WTC11 (cell line): ENCODE measurements around the gene ST8SIA1. TPM values are rescaled to one million over a fixed set of nuclear protein-coding genes. Genes with fewer than 3 reads are reported as not detected.

Experiments used
- ATAC-seq: fragments of 200-7000 bp; cut with Tn5 transposase; 2 replicates; pipeline ENCODE4 v1.10.0; 2021; ENCODE audit warnings: mild to moderate bottlenecking, moderate library complexity
- CTCF ChIA-PET: fragments of 300-600 bp; sonication (Branson Sonifier 250); formaldehyde crosslinking; loops from one replicate; lab custom pipeline; 2021; ENCODE audit warnings: antibody characterized with exemption; lab: Charles Lee
- POLR2A ChIA-PET: fragments of 350-600 bp; sonication (Branson Sonifier 250); formaldehyde crosslinking; loops from one replicate; lab custom pipeline; 2021; ENCODE audit warnings: antibody characterized with exemption; lab: Charles Lee
- DNase-seq: peaks from one replicate; pipeline ENCODE4 v3.0.0; 2021; ENCODE audit warnings: low spot score
- H3K27ac Mint-ChIP-seq: 2 replicates; pipeline ENCODE4 v1.8.0; 2021; ENCODE audit warnings: mixed read lengths
- H3K27me3 Mint-ChIP-seq: 2 replicates; pipeline ENCODE4 v1.8.0; 2021; ENCODE audit warnings: low read depth, mild to moderate bottlenecking, moderate library complexity, mixed read lengths
- H3K36me3 Mint-ChIP-seq: 2 replicates; pipeline ENCODE4 v1.8.0; 2021; ENCODE audit warnings: mixed read lengths
- H3K4me1 Mint-ChIP-seq: 2 replicates; pipeline ENCODE4 v1.8.0; 2022; ENCODE audit warnings: mixed read lengths
- H3K4me3 Mint-ChIP-seq: 2 replicates; pipeline ENCODE4 v1.8.0; 2021; ENCODE audit warnings: mild to moderate bottlenecking, moderate library complexity, mixed read lengths
- H3K9me3 Mint-ChIP-seq: 2 replicates; pipeline ENCODE4 v1.8.0; 2021; ENCODE audit warnings: mixed read lengths
- CREB1 ChIP-seq: sonication (generic); formaldehyde crosslinking; IDR thresholded peaks from 2 replicates; pipeline ENCODE4 v1.8.0; 2023; ENCODE audit warnings: mild to moderate bottlenecking, missing genetic modification reagents
- EMX1 ChIP-seq: fragments of 250-450 bp; sonication (Bioruptor Pico); IDR thresholded peaks from 2 replicates; pipeline ENCODE4 v1.8.0; 2021; ENCODE audit warnings: mild to moderate bottlenecking
- FOXJ3 ChIP-seq: sonication (generic); formaldehyde crosslinking; IDR thresholded peaks from 2 replicates; pipeline ENCODE4 v1.9.0; 2021; ENCODE audit warnings: missing genetic modification reagents, mild to moderate bottlenecking, borderline replicate concordance
- FOXK1 ChIP-seq: sonication (generic); formaldehyde crosslinking; IDR thresholded peaks from 2 replicates; pipeline ENCODE4 v1.8.0; 2022; ENCODE audit warnings: mild to moderate bottlenecking, moderate library complexity, missing genetic modification reagents
- FOXP1 ChIP-seq: sonication (generic); formaldehyde crosslinking; IDR thresholded peaks from 2 replicates; pipeline ENCODE4 v1.8.0; 2022; ENCODE audit warnings: missing genetic modification reagents, mild to moderate bottlenecking, moderate library complexity, borderline replicate concordance
- GRHL2 ChIP-seq: fragments of 250-450 bp; sonication (Bioruptor Pico); IDR thresholded peaks from 2 replicates; pipeline ENCODE4 v1.8.0; 2022; ENCODE audit warnings: mild to moderate bottlenecking, moderate library complexity; ENCODE audit not compliant: insufficient replicate concordance, severe bottlenecking
- GTF2I ChIP-seq: fragments of 250-450 bp; sonication (Bioruptor Pico); conservative IDR thresholded peaks from 2 replicates; pipeline ENCODE4 v1.4.0; 2021; ENCODE audit warnings: mild to moderate bottlenecking
- KAT7 ChIP-seq: sonication (generic); formaldehyde crosslinking; IDR thresholded peaks from 2 replicates; pipeline ENCODE4 v1.8.1; 2023; ENCODE audit warnings: missing genetic modification reagents, mild to moderate bottlenecking, borderline replicate concordance
- NFYB ChIP-seq: sonication (generic); formaldehyde crosslinking; conservative IDR thresholded peaks from 2 replicates; pipeline ENCODE4 v1.8.0; 2022; ENCODE audit warnings: low read depth, missing genetic modification reagents
- TP53 ChIP-seq: sonication (generic); formaldehyde crosslinking; IDR thresholded peaks from 2 replicates; pipeline ENCODE4 v1.8.1; 2023; ENCODE audit warnings: mild to moderate bottlenecking, missing genetic modification reagents
- ZNF416 ChIP-seq: fragments of 250-450 bp; sonication (Bioruptor Pico); IDR thresholded peaks from 2 replicates; pipeline ENCODE4 v1.9.0; 2021; ENCODE audit warnings: mild to moderate bottlenecking, inconsistent platforms
- total RNA-seq: library from RNA; stranded (reverse); gene quantifications from 3 replicates; pipeline ENCODE4 v1.2.3, GENCODE V29; 2021
- TF ChIP-seq, protein P1 (sequence below): fragments of 250-450 bp; sonication (Bioruptor Pico); IDR thresholded peaks from 2 replicates; pipeline ENCODE4 v1.9.0; 2021; ENCODE audit warnings: moderate library complexity, mild to moderate bottlenecking, inconsistent platforms, borderline replicate concordance
- TF ChIP-seq, protein P2 (sequence below): fragments of 250-450 bp; sonication (Bioruptor Pico); IDR thresholded peaks from 2 replicates; pipeline ENCODE4 v1.9.0; 2021; ENCODE audit warnings: mild to moderate bottlenecking
- TF ChIP-seq, protein P3 (sequence below): fragments of 250-450 bp; sonication (Bioruptor Pico); IDR thresholded peaks from 2 replicates; pipeline ENCODE4 v1.9.0; 2021; ENCODE audit warnings: mild to moderate bottlenecking, borderline replicate concordance
- TF ChIP-seq, protein P4 (sequence below): sonication (generic); formaldehyde crosslinking; IDR thresholded peaks from 2 replicates; pipeline ENCODE4 v1.8.0; 2022; ENCODE audit warnings: mild to moderate bottlenecking, missing genetic modification reagents
- TF ChIP-seq, protein P5 (sequence below): fragments of 250-450 bp; sonication (Bioruptor Pico); conservative IDR thresholded peaks from 2 replicates; pipeline ENCODE4 v1.9.0; 2021; ENCODE audit warnings: mild to moderate bottlenecking

ST8SIA1 gene
- total RNA-seq, 1 experiment from 2014 or later = 2.3 TPM

DNA sequence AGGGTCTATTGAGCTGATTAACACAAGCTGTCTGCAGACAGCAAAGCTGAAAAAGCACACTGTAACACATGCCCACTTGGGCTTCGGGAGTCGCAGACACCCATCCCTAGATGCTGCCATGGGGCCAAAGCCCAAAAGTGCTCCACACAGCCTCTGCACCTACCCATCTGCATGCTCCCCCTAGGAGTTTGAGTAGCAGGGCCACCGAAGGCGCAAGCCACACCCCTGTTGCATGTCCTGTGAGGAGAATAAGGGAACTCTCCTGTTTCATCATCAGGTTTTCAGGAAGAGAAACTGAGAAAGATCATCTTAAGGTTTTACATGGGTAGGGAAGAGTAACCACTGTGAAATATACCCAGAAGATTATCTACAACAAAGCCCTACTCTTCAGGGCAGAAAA lies 5.6 kb upstream of the ST8SIA1 start:
- ATAC-seq = no peak
- ChIA-PET POLR2A (no interaction called here), CTCF (interaction anchor here (1.4 kb wide), 1 partner anchor 103 kb away, joined by 4 read pairs; no protein-coding TSS in a partner anchor)
- no peaks in the 10 kb centered on the region for H3K36me3 Mint-ChIP-seq
- no peak overlapping the region for H3K27ac Mint-ChIP-seq
- H3K27me3 Mint-ChIP-seq = peaks cover 11% of the 10 kb centered on the region
- H3K9me3 Mint-ChIP-seq = peaks cover 25% of the 10 kb centered on the region
- H3K4me3 Mint-ChIP-seq = no peak overlapping the region
- H3K4me1 Mint-ChIP-seq = peaks cover 8% of the 10 kb centered on the region
- TF ChIP-seq EMX1 = no peak
- TF ChIP-seq TP53 = no peak
- TF ChIP-seq NFYB (CRISPR knock-in tag) = no peak
- no peak for TF ChIP-seq GRHL2
- no peak for TF ChIP-seq ZNF416 (CRISPR knock-in tag)
- TF ChIP-seq, protein P1, sequence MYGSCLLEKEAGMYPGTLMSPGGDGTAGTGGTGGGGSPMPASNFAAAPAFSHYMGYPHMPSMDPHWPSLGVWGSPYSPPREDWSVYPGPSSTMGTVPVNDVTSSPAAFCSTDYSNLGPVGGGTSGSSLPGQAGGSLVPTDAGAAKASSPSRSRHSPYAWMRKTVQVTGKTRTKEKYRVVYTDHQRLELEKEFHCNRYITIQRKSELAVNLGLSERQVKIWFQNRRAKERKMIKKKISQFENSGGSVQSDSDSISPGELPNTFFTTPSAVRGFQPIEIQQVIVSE (CRISPR knock-in tag) = no peak
- TF ChIP-seq, protein P2, sequence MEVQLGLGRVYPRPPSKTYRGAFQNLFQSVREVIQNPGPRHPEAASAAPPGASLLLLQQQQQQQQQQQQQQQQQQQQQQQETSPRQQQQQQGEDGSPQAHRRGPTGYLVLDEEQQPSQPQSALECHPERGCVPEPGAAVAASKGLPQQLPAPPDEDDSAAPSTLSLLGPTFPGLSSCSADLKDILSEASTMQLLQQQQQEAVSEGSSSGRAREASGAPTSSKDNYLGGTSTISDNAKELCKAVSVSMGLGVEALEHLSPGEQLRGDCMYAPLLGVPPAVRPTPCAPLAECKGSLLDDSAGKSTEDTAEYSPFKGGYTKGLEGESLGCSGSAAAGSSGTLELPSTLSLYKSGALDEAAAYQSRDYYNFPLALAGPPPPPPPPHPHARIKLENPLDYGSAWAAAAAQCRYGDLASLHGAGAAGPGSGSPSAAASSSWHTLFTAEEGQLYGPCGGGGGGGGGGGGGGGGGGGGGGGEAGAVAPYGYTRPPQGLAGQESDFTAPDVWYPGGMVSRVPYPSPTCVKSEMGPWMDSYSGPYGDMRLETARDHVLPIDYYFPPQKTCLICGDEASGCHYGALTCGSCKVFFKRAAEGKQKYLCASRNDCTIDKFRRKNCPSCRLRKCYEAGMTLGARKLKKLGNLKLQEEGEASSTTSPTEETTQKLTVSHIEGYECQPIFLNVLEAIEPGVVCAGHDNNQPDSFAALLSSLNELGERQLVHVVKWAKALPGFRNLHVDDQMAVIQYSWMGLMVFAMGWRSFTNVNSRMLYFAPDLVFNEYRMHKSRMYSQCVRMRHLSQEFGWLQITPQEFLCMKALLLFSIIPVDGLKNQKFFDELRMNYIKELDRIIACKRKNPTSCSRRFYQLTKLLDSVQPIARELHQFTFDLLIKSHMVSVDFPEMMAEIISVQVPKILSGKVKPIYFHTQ (CRISPR knock-in tag) = no peak
- no peak for DNase-seq

DNA sequence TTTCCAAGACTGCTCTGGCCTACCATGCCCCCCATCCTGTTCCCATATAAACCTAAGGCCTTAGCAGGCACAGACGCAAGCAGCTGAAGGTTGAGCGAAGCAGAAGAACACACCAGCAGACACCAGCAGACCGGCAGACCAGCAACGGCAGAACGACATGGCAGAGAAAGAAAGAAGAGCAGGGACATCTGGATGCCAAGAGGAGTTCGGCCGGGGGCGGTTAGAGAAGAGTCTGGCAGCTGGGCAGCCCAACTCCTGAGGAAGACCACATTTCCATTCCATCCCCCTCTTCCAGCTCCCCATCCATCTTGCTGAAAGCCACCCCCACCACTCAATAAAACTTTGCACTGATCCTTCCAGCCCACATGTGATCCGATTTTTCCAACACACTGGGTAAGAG lies 5.2 kb upstream of the ST8SIA1 start:
- Mint-ChIP-seq H3K27me3 (peaks cover 15% of the 10 kb centered on the region), H3K36me3 (no peaks in the 10 kb centered on the region), H3K9me3 (peaks cover 25% of the 10 kb centered on the region), H3K4me1 (peaks cover 8% of the 10 kb centered on the region), H3K27ac (no peak overlapping the region), H3K4me3 (no peak overlapping the region)
- no peak for ATAC-seq
- no peak for DNase-seq
- CTCF ChIA-PET = interaction anchor here (1.4 kb wide), 1 partner anchor 104 kb away, joined by 4 read pairs; no protein-coding TSS in a partner anchor
- TF ChIP-seq FOXP1 (CRISPR knock-in tag) = no peak
- TF ChIP-seq, protein P3, sequence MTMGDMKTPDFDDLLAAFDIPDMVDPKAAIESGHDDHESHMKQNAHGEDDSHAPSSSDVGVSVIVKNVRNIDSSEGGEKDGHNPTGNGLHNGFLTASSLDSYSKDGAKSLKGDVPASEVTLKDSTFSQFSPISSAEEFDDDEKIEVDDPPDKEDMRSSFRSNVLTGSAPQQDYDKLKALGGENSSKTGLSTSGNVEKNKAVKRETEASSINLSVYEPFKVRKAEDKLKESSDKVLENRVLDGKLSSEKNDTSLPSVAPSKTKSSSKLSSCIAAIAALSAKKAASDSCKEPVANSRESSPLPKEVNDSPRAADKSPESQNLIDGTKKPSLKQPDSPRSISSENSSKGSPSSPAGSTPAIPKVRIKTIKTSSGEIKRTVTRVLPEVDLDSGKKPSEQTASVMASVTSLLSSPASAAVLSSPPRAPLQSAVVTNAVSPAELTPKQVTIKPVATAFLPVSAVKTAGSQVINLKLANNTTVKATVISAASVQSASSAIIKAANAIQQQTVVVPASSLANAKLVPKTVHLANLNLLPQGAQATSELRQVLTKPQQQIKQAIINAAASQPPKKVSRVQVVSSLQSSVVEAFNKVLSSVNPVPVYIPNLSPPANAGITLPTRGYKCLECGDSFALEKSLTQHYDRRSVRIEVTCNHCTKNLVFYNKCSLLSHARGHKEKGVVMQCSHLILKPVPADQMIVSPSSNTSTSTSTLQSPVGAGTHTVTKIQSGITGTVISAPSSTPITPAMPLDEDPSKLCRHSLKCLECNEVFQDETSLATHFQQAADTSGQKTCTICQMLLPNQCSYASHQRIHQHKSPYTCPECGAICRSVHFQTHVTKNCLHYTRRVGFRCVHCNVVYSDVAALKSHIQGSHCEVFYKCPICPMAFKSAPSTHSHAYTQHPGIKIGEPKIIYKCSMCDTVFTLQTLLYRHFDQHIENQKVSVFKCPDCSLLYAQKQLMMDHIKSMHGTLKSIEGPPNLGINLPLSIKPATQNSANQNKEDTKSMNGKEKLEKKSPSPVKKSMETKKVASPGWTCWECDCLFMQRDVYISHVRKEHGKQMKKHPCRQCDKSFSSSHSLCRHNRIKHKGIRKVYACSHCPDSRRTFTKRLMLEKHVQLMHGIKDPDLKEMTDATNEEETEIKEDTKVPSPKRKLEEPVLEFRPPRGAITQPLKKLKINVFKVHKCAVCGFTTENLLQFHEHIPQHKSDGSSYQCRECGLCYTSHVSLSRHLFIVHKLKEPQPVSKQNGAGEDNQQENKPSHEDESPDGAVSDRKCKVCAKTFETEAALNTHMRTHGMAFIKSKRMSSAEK (CRISPR knock-in tag) = no peak
- TF ChIP-seq KAT7 (CRISPR knock-in tag) = no peak
- TF ChIP-seq CREB1 = no peak
- no peak for TF ChIP-seq GTF2I (CRISPR knock-in tag)
- TF ChIP-seq, protein P4, sequence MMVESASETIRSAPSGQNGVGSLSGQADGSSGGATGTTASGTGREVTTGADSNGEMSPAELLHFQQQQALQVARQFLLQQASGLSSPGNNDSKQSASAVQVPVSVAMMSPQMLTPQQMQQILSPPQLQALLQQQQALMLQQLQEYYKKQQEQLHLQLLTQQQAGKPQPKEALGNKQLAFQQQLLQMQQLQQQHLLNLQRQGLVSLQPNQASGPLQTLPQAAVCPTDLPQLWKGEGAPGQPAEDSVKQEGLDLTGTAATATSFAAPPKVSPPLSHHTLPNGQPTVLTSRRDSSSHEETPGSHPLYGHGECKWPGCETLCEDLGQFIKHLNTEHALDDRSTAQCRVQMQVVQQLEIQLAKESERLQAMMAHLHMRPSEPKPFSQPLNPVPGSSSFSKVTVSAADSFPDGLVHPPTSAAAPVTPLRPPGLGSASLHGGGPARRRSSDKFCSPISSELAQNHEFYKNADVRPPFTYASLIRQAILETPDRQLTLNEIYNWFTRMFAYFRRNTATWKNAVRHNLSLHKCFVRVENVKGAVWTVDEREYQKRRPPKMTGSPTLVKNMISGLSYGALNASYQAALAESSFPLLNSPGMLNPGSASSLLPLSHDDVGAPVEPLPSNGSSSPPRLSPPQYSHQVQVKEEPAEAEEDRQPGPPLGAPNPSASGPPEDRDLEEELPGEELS (CRISPR knock-in tag) = no peak
- TF ChIP-seq, protein P5, sequence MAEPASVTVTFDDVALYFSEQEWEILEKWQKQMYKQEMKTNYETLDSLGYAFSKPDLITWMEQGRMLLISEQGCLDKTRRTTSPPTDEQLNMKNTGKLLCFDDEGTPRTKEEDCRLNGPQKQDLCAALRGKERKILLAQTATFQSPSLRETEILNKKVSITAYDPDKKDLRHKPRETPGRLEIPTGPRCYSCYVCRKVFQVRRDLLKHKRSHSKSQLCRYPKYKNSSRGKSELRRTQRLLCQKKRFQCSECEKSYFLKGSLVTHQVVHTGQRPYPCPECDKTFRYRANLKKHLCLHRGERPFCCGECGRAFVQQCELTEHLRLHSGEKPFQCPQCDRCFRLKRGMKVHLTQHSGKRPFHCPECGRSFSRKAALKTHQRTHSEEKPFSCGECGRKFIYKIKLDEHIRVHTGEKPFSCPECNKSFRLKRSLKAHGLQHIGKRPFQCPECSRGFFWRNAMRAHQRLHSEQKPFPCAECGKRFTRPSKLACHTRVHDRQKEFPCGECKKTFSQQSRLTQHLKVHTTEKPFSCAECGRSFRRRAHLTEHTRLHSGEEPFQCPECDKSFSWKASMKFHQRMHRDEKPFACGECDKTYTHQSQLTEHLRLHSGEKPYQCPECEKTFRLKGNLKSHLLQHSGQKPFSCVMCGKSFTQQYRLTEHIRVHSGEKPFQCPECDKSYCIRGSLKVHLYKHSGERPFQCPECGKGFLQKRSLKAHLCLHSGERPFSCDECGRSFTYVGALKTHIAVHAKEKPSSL = no peak
- no peak for TF ChIP-seq FOXJ3 (CRISPR knock-in tag)
- TF ChIP-seq FOXK1 = no peak
- POLR2A ChIA-PET = interaction anchor here (0.6 kb wide), 1 partner anchor 110 kb away, joined by 5 read pairs; no protein-coding TSS in a partner anchor
